GM12878 (cell line): ENCODE measurements around the gene NLRC3. TPM values are rescaled to one million over a fixed set of nuclear protein-coding genes. Genes with fewer than 3 reads are reported as not detected.

Experiments used
- ATAC-seq: fragments of 200-7000 bp; cut with Tn5 transposase; 3 replicates; pipeline ENCODE4 v1.9.1; 2020; ENCODE audit warnings: mild to moderate bottlenecking, moderate library complexity
- BruUV-seq: library from RNA; stranded (reverse); fragments of 400-500 nt; replicated peaks from 2 replicates; lab custom pipeline; 2021; lab: Mats Ljungman, UMichigan
- CTCF ChIA-PET: fragments of 300-600 bp; sonication (Branson Sonifier 250); formaldehyde crosslinking; extraction: SDS; loops from one replicate; lab custom pipeline; 2021; ENCODE audit warnings: inconsistent platforms; lab: Yijun Ruan, JAX
- POLR2A ChIA-PET: fragments of 350-600 bp; formaldehyde crosslinking; extraction: SDS; loops from one replicate; lab custom pipeline; 2021; ENCODE audit warnings: inconsistent platforms; lab: Charles Lee
- RAD21 ChIA-PET: fragments of 300-600 bp; sonication (Branson Sonifier 250); formaldehyde crosslinking; loops from one replicate; lab custom pipeline; 2023; ENCODE audit warnings: antibody characterized with exemption; ENCODE audit not compliant: unreplicated experiment; lab: Charles Lee
- SMC1A ChIA-PET: fragments of 300-600 bp; sonication (Branson Sonifier 250); formaldehyde crosslinking; loops from one replicate; lab custom pipeline; 2023; ENCODE audit not compliant: unreplicated experiment, uncharacterized antibody; lab: Charles Lee
- DNase-seq: peaks from one replicate; pipeline ENCODE4 v3.0.0-alpha.2; 2011; ENCODE audit warnings: low read depth, low spot score
- FAIRE-seq: peaks from 3 replicates; lab custom pipeline; 2011; peaks lifted over from hg19 to GRCh38; lab: Jason Lieb, UNC
- H2AFZ ChIP-seq: 2 replicates; pipeline ENCODE4 v1.6.0; 2011; ENCODE audit warnings: low read depth, low read length, control low read depth; ENCODE audit not compliant: control insufficient read depth
- H3K27ac ChIP-seq: 2 replicates; pipeline ENCODE4 v1.5.1; 2011; ENCODE audit warnings: control low read depth; ENCODE audit not compliant: control insufficient read depth, insufficient read depth
- H3K27me3 ChIP-seq, 2 experiments: replicated peaks in 1 of 2; 2 replicates each; pipeline versions ENCODE4 v1.6.0 to v1.6.1; 2011; ENCODE audit warnings: low read length in 1 of 2; ENCODE audit not compliant: control insufficient read depth in 2 of 2, insufficient read depth in 2 of 2
- H3K36me3 ChIP-seq, 2 experiments: 2 replicates each; pipeline ENCODE4 v1.5.1; 2011; ENCODE audit warnings: low read length in 1 of 2; ENCODE audit not compliant: control insufficient read depth in 2 of 2, insufficient read depth in 2 of 2
- H3K4me1 ChIP-seq: 2 replicates; pipeline ENCODE4 v1.6.1; 2011; ENCODE audit warnings: mild to moderate bottlenecking, low read length, moderate library complexity, mixed read lengths; ENCODE audit not compliant: control insufficient read depth, insufficient read depth
- H3K4me2 ChIP-seq: 2 replicates; pipeline ENCODE4 v1.6.0; 2011; ENCODE audit warnings: control low read depth; ENCODE audit not compliant: control insufficient read depth, insufficient read depth
- H3K4me3 ChIP-seq: fragments of 200-600 bp; sonication (generic); 2 replicates; pipeline ENCODE4 v1.5.1; 2016
- H3K79me2 ChIP-seq: 2 replicates; pipeline ENCODE4 v1.6.0; 2011; ENCODE audit warnings: low read length; ENCODE audit not compliant: control insufficient read depth, insufficient read depth
- H3K9ac ChIP-seq: 2 replicates; pipeline ENCODE4 v1.8.0; 2011; ENCODE audit warnings: low read length, control low read depth, mixed read lengths; ENCODE audit not compliant: control insufficient read depth, insufficient read depth
- H3K9me3 ChIP-seq: replicated peaks from 3 replicates; pipeline ENCODE4 v1.5.1; 2011; ENCODE audit warnings: mild to moderate bottlenecking, low read length; ENCODE audit not compliant: control insufficient read depth, insufficient read depth
- H4K20me1 ChIP-seq: 2 replicates; pipeline ENCODE4 v1.6.0; 2011; ENCODE audit not compliant: control insufficient read depth, insufficient read depth
- HCFC1 ChIP-seq: fragments of 150-350 bp; IDR thresholded peaks from 2 replicates; pipeline ENCODE4 v1.6.1; 2014; ENCODE audit warnings: low read length
- NFXL1 ChIP-seq: fragments of 450-650 bp; IDR thresholded peaks from 2 replicates; pipeline ENCODE4 v1.6.1; 2017; ENCODE audit warnings: antibody characterized with exemption, mild to moderate bottlenecking, borderline replicate concordance
- SREBF1 ChIP-seq: IDR thresholded peaks from 2 replicates; pipeline ENCODE4 v1.6.1; 2012; ENCODE audit warnings: mild to moderate bottlenecking, low read length
- TCF12 ChIP-seq: IDR thresholded peaks from 2 replicates; pipeline ENCODE4 v1.6.1; 2011; ENCODE audit warnings: low read depth, mild to moderate bottlenecking, low read length
- WGBS: methylation state at CpG from one replicate; pipeline ENCODE4 v1.1.6; 2016; ENCODE audit warnings: low lambda C conversion rate; ENCODE audit not compliant: insufficient replicate concordance, insufficient coverage; ENCODE audit errors: missing lambda C conversion rate; 5-methylcytosine and 5-hydroxymethylcytosine counted together
- in situ Hi-C: fragments of 300-500 bp; cut with MboI; formaldehyde crosslinking; loops from 9 replicates; pipeline ENCODE4 v1.14.3; 2018; ENCODE audit warnings: mixed read lengths
- intact Hi-C: fragments of 100-400 bp; cut with micrococcal nuclease; formaldehyde crosslinking; loops from one replicate; pipeline ENCODE4 v1.14.2; 2022; ENCODE audit not compliant: unreplicated experiment
- polyA plus RNA-seq, 11 experiments: library from polyadenylated mRNA; depleted of rRNA in 4 of 11; unstranded in 6 of 11; stranded (reverse) in 5 of 11; fragments of >200 nt; fragmentation: Nextera tagmentation in 4 of 11; fragmentation: Illumina TruSeq in 1 of 11; extraction: Ambion mirVana in 4 of 11; extraction: Trizol in 1 of 11; gene quantifications; 1 replicate in 1 of 11; 2 replicates in 10 of 11; pipeline versions ENCODE4 v1.2.1 to v1.2.3, GENCODE V29; 2011 to 2016; ENCODE audit warnings: inconsistent platforms in 2 of 11, missing spikeins in 2 of 11, low read depth in 1 of 11
- total RNA-seq, 4 experiments: library from RNA; depleted of rRNA in 3 of 4; stranded (reverse); fragments of >200 nt in 3 of 4; fragmentation: Illumina TruSeq in 1 of 4; extraction: Trizol in 1 of 4; gene quantifications; 2 replicates each; pipeline versions ENCODE4 v1.2.1 to v1.2.3, GENCODE V29; 2013 to 2021
- TF ChIP-seq, protein P1 (sequence below): fragments of 150-350 bp; IDR thresholded peaks from 2 replicates; pipeline ENCODE4 v1.6.1; 2014; ENCODE audit warnings: mild to moderate bottlenecking, low read depth, low read length

Gene NLRC3
- total and polyA plus RNA-seq, 10 of the 15 experiments (the other 5 are each of a cell fraction or from before 2014, with no cell fraction given): 2.2 to 17.8 (median 7.6) TPM

GRCh38 chr16:3594316-3595109 is 17.3 kb upstream of the NLRC3 start (continued):
- TF ChIP-seq, protein P1, sequence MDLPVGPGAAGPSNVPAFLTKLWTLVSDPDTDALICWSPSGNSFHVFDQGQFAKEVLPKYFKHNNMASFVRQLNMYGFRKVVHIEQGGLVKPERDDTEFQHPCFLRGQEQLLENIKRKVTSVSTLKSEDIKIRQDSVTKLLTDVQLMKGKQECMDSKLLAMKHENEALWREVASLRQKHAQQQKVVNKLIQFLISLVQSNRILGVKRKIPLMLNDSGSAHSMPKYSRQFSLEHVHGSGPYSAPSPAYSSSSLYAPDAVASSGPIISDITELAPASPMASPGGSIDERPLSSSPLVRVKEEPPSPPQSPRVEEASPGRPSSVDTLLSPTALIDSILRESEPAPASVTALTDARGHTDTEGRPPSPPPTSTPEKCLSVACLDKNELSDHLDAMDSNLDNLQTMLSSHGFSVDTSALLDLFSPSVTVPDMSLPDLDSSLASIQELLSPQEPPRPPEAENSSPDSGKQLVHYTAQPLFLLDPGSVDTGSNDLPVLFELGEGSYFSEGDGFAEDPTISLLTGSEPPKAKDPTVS: no peak

- intact Hi-C loops: no loop called here
- ATAC-seq (no peak), DNase-seq (no peak), FAIRE-seq (no peak)
- ChIA-PET SMC1A (no interaction called here), POLR2A (no interaction called here), CTCF (no interaction called here), RAD21 (no interaction called here)
- Histone ChIP-seq H3K9ac (no peak overlapping the region), H3K4me1 (peaks cover 6% of the 10 kb centered on the region), H3K4me2 (no peak overlapping the region), H4K20me1 (no peaks in the 10 kb centered on the region), H3K79me2 (no peaks in the 10 kb centered on the region), H3K27me3 (no peaks in the 10 kb centered on the region), H3K27ac (no peak overlapping the region), H3K9me3 (no peaks in the 10 kb centered on the region), H3K4me3 (no peak overlapping the region), H2AFZ (no peak overlapping the region), H3K36me3 (peaks cover 0 to 3% of the 10 kb centered on the region in 2 experiments; a peak in 1 of 4 replicates)
- 94% methylated on average over 12 of the region's 12 CpGs for WGBS
- in situ Hi-C loops: no loop called here
- TF ChIP-seq TCF12 (no peak), NFXL1 (no peak), HCFC1 (no peak), SREBF1 (no peak)
- no TSS peak for BruUV-seq
These were observed 15.4 kb upstream of the NLRC3 start for GRCh38 chr16:3592559-3592958.
